GM12864 (cell line): ENCODE results near the gene SDC1.

Experiments used
- DNase-seq: peaks from one replicate; pipeline ENCODE4 v3.0.0-alpha.2; 2011; ENCODE audit warnings: low read depth
- H3K4me3 ChIP-seq: 2 replicates; pipeline ENCODE4 v1.5.1; 2011; ENCODE audit warnings: mild to moderate bottlenecking, low read depth, low read length, control low read depth
- CTCF ChIP-seq: IDR thresholded peaks from 2 replicates; pipeline ENCODE4 v1.5.1; 2011; ENCODE audit warnings: low read depth, mild to moderate bottlenecking, moderate library complexity, low read length, control low read depth, inconsistent platforms; ENCODE audit errors: missing control alignments

Gene SDC1

DNA sequence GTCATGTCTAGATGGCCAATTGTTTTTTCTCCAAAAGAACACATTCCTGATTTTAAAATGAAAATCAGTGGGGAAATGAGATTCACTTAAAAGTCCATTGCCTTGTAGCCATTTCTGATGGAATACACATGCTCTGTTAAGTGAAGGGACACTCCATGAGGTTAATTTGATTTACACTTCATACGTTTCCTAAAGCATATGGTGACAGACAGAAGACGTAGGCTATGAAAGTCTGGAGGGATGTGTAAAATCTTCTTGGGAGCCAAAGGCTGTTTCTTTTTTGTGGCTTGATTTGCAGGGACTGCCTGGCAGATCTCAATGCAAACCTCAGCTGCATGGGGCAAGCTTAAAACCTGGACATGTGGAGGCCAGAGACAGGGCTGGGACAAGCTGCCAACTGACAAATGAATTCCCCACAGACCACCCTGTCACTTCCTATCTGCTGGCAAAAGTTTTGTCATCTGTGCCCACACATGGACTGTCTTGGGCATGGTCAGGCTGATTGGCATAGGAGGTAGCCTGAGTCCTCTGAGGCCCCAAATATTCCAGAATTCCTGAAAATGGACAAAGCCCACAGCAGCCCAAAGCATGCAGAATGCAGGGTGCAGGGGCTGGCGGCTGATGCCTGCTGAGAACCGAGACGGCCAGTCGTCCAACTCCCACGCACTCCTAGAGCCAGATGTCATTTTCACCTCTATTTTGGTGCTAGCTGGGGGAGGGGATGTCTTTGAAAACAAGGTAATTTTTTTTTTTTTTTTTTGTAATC is 73.9 kb downstream of the SDC1 start:
- H3K4me3 ChIP-seq = no peak overlapping the region; the same call in none of the 2 replicates
- TF ChIP-seq CTCF = no peak
- peak; percentile 75 for DNase-seq
